GM19193 (cell line): Measurements from ENCODE around the gene MTA1.

ENCODE experiments used
- POLR2A ChIP-seq: IDR thresholded peaks from 4 replicates; pipeline ENCODE4 v1.6.1; 2011; ENCODE audit not compliant: insufficient read depth, insufficient read length; ENCODE audit errors: extremely low read depth

The MTA1 gene

DNA sequence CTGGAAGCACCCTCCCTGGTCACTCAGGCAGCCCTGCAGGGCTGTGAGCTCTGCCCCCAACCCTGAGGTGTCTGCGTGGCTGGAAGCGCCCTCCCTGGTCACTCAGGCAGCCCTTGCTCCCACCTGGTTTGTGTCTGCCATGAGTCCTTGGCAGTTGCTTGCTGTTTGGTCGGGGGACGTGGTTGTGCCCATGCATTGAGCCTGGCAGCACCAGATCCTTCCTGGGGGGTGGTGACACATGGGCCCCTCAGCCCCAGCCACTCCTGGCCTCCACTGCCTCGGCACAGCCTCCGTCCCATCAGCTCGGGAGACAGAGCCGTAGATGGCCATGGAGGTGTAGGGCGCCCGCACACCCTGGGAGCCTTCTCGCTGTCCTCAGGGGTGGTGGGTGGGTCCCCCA lies 19.6 kb downstream of the MTA1 start:
- no peak for TF ChIP-seq POLR2A

DNA sequence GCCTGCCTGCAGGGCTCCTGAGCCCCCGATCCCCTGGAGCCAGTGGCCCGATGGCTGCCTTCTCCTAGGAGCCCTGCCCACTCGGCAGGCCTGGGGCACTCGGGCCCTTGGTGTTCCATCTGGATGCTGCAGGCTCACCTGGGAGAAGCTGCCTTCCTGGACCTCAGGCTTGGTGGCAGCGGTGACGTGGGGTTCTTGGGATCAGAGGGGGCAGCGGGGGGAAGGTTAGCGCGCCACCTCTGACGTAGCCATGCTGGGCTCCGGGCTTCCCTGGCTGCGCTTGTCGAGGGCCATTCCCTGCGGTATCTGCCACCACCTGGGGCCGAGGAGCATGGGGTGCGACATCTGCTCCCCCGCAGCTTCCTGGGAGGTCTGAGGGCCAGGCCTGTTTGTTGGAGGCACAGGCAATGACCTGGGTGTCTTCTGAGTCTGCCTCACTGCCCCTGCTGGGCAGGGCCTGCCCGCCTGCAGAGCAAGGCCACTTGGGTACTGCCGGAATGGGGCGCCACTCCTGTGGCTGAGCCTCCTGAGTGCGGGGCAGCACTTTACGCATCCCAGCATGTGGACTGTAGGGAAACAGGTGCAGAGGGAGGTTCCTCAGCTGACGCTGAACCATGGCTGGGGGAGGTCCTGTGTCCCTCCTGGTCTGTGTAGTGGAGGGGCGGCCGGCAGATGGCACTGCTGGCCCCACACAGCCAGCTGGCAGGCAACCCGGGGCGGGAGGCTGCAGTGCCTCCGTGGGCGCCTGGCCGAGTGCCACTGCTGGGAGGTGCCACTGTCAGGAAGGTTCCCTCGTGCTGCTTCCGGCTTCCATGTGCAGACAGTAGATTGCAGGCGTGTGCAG lies 20.3 kb downstream of the MTA1 start:
- no peak for TF ChIP-seq POLR2A

DNA sequence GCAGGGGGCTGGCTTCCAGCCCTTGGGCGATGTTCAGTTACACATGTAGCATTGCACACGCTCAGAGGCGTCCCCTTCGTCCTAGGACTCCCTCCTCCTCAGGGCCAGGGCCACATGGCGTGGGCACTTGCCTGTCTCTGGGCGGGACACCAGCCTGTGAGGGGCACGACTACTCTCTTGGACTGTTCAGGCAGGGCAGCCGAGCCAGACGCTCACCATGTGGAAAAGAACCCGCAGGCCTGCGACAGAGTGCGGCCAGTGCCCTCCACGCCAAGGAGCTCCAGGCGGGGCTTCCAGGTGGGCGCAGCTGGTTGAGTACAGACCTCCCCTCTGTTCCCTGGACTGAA lies 20.9 kb downstream of the MTA1 start:
- TF ChIP-seq POLR2A, result no peak

DNA sequence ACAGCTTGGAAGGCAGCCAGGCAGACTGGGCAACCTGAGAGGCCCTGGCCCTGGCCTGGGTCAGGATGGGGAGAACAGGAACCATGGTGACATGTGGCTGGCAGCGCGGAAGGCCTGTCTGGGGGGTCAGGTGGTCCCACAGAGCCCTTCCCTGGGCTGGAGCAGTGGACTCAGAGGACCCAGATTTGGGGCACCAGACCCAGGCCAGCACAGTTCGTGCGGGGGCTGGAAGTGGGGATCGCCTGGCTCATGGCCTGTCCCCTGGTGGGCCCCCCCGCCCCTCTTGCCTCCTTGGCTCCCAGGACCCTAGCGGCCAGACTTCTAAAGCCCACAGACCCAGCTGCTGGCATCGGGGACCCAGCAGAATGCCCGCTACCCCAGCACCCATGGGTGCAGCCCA lies 21.4 kb downstream of the MTA1 start:
- TF ChIP-seq POLR2A, result no peak

DNA sequence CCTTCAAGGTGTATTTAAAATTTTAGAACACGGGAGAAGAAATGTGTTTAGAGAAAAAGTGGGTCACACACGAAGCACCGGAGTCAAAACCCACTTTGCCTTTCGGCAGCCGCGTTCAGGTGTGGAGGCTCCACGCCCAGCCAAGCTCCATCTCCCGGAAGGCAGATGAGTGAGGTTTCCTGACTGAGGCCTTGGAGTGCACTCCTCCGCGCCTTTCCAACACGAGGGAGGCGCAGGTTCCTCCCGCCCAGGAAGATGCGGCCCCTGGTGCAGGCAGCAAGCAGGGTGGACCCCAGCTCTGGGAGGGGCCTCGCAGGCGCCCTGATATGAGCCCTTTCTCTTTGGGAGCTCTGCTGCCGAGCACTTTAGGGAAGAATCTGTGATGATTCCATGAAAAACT lies 22.5 kb downstream of the MTA1 start:
- no peak for TF ChIP-seq POLR2A

DNA sequence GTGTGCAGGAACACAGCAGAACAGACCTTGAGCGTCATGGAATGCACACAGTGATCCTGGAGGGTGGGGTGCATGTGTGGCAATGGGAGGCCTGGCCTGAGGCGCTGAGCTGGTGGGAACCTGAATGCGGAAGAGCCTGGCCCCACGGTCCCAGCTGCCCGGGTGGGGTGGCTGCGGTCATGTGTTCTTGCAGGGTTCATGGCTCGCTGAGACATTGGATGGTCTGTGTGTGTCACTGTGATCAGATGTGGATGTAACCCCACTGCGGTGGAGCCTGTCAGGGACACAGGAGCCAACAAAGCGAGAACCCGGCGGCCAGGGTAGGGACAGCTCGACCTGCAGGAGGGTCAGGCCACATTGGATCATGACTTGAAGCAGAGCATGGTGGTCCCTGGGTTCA lies 23.2 kb downstream of the MTA1 start:
- no peak for TF ChIP-seq POLR2A

DNA sequence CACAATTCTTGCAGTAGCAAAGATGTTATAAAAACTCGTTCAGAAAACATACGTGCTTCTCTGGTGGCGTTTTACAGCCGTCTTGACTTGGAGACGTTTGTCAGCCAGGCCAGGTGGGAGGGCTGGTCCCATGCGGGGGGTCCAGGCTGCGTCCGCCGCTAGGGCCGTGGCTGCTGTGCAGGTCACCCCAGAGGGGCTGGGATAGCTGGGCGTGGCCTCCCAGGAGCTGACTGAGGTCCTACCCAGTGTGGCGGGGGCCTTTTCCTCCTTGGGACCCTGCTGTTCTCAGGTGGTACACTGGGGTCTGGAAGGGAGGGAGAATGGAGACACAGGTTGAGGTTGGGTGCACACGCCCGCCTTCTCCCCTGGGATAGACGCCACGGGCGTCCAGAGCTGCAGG lies 25.2 kb downstream of the MTA1 start:
- no peak for TF ChIP-seq POLR2A

DNA sequence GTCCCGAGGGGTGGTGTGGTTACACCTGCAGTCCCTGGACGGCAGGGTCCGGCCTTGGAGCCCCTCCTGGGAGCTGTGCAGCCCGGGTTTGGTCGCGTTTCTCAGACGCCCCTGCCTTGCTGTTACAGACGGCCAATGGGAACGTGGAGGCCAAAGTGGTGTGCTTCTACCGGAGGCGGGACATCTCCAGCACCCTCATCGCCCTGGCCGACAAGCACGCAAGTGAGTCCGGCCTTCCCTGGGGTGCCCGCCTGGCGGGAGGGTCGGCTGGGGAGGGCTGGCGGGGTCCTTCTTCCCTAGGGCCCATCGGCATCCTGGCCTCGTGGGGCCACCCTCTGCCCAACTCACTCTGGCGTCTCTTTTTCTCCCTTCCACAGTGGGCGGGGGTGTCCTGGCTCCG lies 25.7 kb downstream of the MTA1 start:
- no peak for TF ChIP-seq POLR2A

DNA sequence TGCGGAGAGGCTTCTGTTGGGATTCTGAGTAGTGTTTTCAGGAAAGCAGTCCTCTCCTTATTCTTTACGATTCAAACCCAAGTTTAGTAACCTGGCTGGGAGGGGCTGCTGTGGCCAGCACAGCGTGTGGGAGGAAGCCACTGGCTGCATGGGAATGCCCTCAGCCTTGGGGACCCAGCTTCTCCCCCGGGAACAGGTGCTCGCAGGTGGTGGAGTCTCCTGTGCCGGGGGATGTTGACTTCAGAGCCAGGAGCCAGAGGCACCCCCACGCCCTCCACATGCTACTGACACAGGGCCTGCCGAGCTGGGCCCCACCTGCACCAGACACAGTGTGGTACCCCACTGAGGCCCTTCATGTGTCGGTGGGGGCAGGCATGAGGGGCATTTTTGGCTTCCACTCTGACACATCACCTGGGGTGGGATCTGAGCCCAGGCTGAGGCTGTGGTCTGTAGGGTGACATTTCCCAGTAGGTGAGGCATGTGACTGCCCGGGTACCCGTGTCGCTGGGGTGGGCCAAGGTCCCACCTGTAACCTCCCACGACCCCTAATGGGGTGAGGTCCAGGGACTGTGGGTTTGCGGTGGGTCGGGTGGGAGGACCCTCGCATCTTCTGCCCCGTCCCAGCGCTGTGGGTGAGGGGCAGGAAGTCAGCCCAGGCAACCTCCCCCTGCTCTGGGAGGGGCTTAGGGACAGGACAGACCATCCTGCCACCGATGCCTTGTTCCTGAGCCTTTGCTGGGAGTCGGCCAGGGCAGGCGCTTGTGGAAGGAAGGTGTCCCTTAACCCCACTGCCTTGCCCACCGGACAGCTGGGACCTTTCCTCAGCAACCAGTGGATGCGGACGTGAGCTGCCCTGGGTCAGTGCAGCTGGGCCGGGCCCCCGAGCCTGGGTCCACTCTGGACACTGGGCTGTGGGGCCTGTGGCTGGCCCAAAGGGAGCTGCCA lies 26.5 kb downstream of the MTA1 start:
- no peak for TF ChIP-seq POLR2A

DNA sequence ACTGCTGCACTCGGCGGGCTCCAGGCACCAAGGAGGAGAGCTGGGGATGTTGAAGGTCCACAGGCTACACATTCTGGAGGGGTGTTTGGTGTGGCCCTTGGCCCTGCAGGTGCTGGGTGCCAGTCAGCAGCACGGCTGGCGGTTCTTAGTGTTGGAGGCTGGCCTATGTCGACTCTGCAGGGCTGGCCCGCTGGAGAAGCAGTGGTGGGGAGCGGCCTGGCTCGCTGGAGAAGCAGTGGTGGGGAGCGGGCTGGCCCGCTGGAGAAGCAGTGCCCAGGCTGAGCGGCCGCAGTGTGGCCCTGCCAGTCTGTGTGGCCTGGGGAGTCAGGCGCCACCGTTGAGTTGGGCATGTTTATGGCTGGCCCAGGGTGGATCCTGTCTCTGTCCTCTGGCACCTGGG lies 27.3 kb downstream of the MTA1 start:
- TF ChIP-seq POLR2A, result no peak

DNA sequence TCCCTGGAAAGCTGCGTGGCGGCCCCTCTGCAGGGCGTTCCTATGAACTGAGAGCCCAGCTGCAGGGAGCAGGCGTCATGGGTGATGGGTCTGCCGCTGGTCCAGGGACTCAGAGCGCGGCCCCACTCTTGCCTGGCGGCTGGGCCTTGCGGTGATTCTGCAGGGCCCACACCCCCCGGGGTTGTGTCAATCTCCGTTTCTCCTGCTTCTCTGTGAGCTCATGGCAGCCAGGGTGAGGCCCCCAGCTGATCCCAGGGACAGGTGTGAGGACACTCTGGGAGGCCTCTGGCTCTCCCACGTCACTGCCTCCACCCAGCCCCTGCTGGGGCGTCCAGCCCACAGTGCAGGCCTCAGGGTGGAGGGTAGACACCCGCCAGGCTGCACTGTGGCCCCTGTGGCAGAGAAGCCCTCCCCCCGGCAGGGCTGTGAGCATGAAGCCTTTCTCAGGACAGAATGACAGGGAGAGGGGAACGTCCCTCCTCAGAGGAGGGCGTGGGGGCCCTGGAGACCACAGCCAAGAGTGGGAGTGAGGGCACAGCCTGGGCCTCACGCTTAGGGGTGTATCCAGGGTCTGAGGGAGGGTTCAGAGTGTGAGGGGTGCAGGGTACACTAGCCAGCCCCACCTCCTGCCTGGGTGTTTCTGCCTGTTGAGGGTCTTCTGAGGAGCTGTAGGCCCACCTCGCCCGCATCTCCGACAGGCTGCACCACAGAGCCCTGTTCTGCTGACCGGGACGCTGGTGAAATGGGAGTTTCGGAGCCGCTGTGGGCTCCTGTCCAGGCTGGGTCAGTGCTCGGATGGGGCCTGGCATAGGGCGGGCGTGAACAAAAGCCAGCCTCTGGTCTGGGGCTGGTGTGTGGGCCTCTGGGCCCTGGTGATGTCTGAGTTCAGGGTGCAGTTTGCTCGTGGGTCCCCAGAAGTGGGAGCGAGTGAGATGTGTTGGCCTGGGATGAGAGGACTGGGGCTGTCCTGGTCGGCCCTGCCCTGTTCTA lies 28.3 kb downstream of the MTA1 start:
- no peak for TF ChIP-seq POLR2A

DNA sequence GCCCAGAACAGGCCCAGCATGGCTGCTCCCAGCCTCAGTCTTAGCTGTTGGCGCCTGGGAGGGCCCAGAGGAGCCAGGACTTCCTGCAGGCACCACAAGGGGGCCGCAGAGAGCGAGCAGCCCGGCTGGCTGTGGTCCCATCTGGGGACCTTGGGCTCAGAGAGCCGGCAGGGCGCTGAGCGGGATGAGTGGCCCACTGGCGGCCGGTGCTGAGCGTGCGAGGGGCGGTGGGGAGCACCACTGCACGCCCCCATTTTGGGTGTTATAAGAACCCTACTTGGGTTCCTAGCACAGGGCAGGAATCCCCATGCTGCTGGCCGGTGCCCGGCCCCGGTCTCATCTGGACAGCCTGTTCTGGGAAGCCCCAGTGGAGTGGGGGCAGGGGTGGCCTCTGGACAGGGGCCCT lies 29.1 kb downstream of the MTA1 start:
- no peak for TF ChIP-seq POLR2A

DNA sequence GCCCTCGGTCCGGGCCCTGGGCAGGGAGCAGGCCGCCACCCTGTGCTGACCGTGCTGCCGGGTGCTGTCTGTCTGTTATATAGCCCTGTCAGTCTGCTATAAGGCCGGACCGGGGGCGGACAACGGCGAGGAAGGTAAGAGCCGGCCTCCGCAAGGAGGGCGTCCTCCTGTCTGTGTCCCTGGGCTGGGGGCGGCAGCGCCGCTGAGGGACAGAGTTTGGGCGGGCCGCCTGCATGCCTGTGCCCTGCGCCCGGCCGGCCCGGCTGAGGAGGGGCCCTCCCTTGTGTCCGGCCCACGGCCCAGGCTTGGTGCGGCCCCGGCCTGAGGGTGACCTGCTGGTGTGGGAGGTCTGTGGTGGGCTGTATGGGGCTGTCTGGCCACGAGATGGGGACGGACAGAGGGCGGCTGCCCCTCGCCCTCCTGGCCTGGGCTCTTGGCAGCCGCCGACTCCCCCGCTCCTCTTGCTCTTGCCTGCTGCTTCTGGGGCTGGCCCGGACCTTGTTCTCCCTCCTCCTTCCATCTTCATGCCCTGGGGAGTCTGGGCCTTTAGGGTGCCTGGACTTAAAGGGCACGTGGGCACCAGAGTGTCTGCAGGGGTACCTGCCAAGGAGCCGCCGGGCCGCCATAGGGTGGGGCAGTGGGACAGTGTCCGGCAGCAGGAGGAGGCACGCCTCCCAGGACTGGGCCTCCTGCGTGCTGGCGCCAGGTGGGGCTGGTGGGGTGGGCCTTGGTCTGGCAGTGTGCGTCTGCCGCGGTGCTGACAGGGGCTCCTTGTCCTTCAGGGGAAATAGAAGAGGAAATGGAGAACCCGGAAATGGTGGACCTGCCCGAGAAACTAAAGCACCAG lies 29.9 kb downstream of the MTA1 start:
- no peak for TF ChIP-seq POLR2A

DNA sequence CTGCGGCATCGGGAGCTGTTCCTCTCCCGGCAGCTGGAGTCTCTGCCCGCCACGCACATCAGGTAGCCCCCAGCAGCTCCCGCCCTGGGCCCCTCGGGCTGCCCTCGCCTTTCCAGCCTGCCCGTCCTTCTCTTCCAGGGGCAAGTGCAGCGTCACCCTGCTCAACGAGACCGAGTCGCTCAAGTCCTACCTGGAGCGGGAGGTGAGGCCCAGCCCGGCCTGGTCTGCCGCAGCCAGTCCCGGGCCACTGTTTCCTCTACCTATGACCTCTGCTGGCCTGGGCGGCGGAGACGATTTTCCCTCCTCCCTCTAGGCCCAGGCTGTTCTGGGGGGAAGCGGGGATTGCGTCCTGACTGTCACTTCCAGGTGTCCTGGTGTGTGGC lies 30.5 kb downstream of the MTA1 start:
- TF ChIP-seq POLR2A, result no peak
